ENCODE results near the gene SLC16A4. TPM values are rescaled to one million over a fixed set of nuclear protein-coding genes. Genes with fewer than 3 reads are reported as not detected.

Gene SLC16A4
- polyA plus RNA-seq, 1 donor = 47.1 TPM

DNA sequence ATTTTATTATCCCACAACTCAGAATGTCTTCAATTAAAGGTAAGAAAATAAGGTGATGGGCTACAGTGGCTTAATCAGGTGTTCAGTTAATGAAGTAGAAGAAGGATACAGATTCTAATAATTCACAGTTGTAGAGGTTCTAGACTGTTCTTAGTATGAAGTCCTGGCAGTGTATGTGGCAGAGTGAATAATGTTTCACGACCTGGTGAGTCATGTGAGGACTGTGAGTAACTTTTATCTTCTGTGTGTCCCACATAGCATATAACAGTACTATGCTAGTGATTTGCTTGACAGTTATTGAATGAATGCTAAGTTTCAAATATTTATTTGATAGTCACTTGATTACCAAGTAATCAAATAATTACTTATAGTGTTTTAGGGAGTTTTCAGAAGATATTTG lies 20.0 kb downstream of the SLC16A4 start:
- Histone ChIP-seq H3K9me3 (ENCODE audit: control insufficient read depth, low read depth, low read length) (no peaks in the 10 kb centered on the region), H3K36me3 (ENCODE audit: control insufficient read depth, insufficient read depth, low read length) (peaks cover 45% of the 10 kb centered on the region), H3K4me1 (ENCODE audit: control insufficient read depth, insufficient read depth, low read length) (no peaks in the 10 kb centered on the region), H3K27me3 (ENCODE audit: control insufficient read depth, insufficient read depth, low read length) (no peaks in the 10 kb centered on the region), H3K4me3 (ENCODE audit: low read length) (no peak overlapping the region), H3K27ac (ENCODE audit: low read length) (no peak overlapping the region)
- peak in 1 of 2 donors; percentile 18 for DNase-seq
- WGBS (ENCODE audit: insufficient coverage, low lambda C conversion rate) = no CpG with 5 or more reads among the region's 1 CpG

DNA sequence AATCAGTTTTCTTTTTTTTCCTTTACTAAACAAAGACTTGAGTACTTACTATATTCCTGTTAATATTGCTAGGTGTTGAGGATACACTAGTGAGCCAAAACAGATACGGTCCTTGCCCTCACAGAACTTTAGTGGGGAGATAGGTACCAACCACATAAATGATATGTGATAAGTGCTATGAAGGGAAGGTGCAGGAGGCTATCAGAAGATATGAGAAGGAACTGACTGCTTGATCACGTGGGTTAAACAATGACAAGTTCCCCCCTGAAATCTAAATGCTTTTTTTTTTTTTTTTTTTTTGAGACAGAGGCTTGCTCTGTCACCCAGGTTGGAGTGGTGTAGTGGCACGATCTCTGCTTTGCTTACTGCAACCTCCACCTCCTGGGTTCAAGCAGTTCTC lies 26.6 kb downstream of the SLC16A4 start:
- no peaks in the 10 kb centered on the region for H3K9me3 ChIP-seq (ENCODE audit: control insufficient read depth, low read depth, low read length)
- H3K4me1 ChIP-seq (ENCODE audit: control insufficient read depth, insufficient read depth, low read length) = no peaks in the 10 kb centered on the region
- peaks cover 29% of the 10 kb centered on the region for H3K36me3 ChIP-seq (ENCODE audit: control insufficient read depth, insufficient read depth, low read length)
- no peak overlapping the region for H3K4me3 ChIP-seq (ENCODE audit: low read length)
- no peak for DNase-seq
- WGBS (ENCODE audit: insufficient coverage, low lambda C conversion rate) = no CpG with 5 or more reads among the region's 3 CpGs
- H3K27me3 ChIP-seq (ENCODE audit: control insufficient read depth, insufficient read depth, low read length) = no peaks in the 10 kb centered on the region
- no peak overlapping the region for H3K27ac ChIP-seq (ENCODE audit: low read length)

DNA sequence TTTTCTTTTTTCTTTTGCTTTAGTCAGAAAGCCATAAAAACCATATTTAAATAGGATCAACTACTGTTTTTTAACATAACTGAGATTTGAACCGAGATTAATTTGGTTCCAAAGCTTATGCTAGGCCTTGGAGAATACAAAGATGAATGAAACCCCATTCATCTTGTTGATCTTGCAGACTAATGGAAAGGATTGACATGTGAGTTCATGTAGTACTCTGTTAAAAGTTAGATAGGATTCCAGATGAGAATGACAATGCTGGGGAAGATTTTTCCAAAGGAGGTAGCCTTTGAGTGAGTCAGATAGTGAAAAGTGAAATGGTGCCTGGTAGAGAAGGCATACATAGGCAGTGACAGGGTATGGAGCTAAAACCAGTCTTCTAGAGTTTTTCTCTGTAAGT lies 29.0 kb downstream of the SLC16A4 start:
- H3K36me3 ChIP-seq (ENCODE audit: control insufficient read depth, insufficient read depth, low read length) = peaks cover 18% of the 10 kb centered on the region
- no peaks in the 10 kb centered on the region for H3K9me3 ChIP-seq (ENCODE audit: control insufficient read depth, low read depth, low read length)
- H3K4me3 ChIP-seq (ENCODE audit: low read length) = no peak overlapping the region
- H3K27me3 ChIP-seq (ENCODE audit: control insufficient read depth, insufficient read depth, low read length) = no peaks in the 10 kb centered on the region
- no peak overlapping the region for H3K27ac ChIP-seq (ENCODE audit: low read length)
- no CpG with 5 or more reads among the region's 1 CpG for WGBS (ENCODE audit: insufficient coverage, low lambda C conversion rate)
- no peak for DNase-seq
- no peaks in the 10 kb centered on the region for H3K4me1 ChIP-seq (ENCODE audit: control insufficient read depth, insufficient read depth, low read length)

DNA sequence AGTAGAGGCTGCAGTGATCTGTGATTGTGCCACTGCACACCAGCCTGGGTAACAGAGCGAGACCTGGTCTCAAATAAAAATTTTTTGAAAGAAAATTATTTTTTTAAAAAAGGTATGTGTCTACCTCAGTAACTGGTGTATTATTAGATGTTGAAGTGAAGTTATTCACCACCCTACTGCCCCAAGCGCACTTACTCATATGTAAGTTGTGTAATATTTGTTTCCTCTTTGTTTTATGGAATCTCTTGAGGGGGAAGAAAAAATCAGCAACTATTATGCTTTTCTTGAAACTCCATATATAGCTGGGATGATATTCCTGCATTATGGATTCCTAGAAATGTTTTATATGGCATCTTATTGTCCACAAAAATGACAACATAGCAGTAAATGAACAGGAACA lies 30.4 kb downstream of the SLC16A4 start:
- no peak for DNase-seq
- no peak overlapping the region for H3K27ac ChIP-seq (ENCODE audit: low read length)
- no peaks in the 10 kb centered on the region for H3K9me3 ChIP-seq (ENCODE audit: control insufficient read depth, low read depth, low read length)
- H3K4me3 ChIP-seq (ENCODE audit: low read length) = no peak overlapping the region
- H3K4me1 ChIP-seq (ENCODE audit: control insufficient read depth, insufficient read depth, low read length) = no peaks in the 10 kb centered on the region
- no CpG with 5 or more reads among the region's 2 CpGs for WGBS (ENCODE audit: insufficient coverage, low lambda C conversion rate)
- peaks cover 17% of the 10 kb centered on the region for H3K36me3 ChIP-seq (ENCODE audit: control insufficient read depth, insufficient read depth, low read length)
- H3K27me3 ChIP-seq (ENCODE audit: control insufficient read depth, insufficient read depth, low read length) = no peaks in the 10 kb centered on the region

DNA sequence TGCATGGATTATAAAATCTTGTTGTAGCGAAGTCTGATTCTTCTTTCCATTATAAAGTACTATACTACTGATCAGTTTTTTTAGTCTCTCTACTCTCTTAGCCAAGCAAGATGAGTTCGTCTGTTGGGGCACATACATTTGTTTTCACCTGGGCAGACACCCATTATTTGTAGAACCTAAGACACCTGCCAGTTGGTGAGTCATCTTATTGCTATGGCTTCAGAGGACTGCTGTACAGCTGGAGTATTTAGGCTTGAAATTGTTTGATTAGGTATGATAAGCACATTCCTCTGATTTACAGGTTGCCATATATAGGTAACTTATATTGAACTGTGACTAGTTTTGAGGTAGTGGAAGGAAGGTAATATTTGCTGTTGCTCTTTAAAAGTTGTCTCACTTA lies 34.4 kb downstream of the SLC16A4 start:
- Histone ChIP-seq H3K27ac (ENCODE audit: low read length) (no peak overlapping the region), H3K27me3 (ENCODE audit: control insufficient read depth, insufficient read depth, low read length) (no peaks in the 10 kb centered on the region), H3K4me3 (ENCODE audit: low read length) (no peak overlapping the region), H3K9me3 (ENCODE audit: control insufficient read depth, low read depth, low read length) (no peaks in the 10 kb centered on the region), H3K4me1 (ENCODE audit: control insufficient read depth, insufficient read depth, low read length) (no peaks in the 10 kb centered on the region), H3K36me3 (ENCODE audit: control insufficient read depth, insufficient read depth, low read length) (peaks cover 6% of the 10 kb centered on the region)
- 100% methylated on average over 1 of the region's 2 CpGs for WGBS (ENCODE audit: insufficient coverage, low lambda C conversion rate)
- no peak for DNase-seq

DNA sequence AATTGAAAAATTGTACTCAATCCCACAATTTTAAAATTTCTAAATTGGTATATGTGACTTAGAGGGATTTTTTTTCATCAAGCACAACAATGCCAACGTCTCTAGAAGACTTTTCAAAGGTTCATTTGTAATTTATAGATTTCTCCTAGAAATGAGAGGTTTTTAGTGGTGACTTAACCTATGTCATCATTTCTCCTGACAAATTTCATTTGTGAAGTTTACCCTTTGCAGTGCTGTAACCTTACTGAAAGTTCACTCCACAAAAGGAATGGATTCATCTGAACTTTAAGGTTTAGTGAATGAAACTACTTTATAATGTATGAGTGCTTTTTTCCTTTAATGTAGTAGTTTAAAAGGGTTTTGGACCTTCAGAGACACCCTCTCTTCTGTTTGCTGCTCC lies 35.5 kb downstream of the SLC16A4 start:
- Histone ChIP-seq H3K27me3 (ENCODE audit: control insufficient read depth, insufficient read depth, low read length) (no peaks in the 10 kb centered on the region), H3K9me3 (ENCODE audit: control insufficient read depth, low read depth, low read length) (no peaks in the 10 kb centered on the region), H3K4me1 (ENCODE audit: control insufficient read depth, insufficient read depth, low read length) (no peaks in the 10 kb centered on the region), H3K36me3 (ENCODE audit: control insufficient read depth, insufficient read depth, low read length) (peaks cover 6% of the 10 kb centered on the region), H3K27ac (ENCODE audit: low read length) (no peak overlapping the region), H3K4me3 (ENCODE audit: low read length) (no peak overlapping the region)
- DNase-seq = no peak
- 83% methylated on average over 1 of the region's 1 CpG for WGBS (ENCODE audit: insufficient coverage, low lambda C conversion rate)

DNA sequence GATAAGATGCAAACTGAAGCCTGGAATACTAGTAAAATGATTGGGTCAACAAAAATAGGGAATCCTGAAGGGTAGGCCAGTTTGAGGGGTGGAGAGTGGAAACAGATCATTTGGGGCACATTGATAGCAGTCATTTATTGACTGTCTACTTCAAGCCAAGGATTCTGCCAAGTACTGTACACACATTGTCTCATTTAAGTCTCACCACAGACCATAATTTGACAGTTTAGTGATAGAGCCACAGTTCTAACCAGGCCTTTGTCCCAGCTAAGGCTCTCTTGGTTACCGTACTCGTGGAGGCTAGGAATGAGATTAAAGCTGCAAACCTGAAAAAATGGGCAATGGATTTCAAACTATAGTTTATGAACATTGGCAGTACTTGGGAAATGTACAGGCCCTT lies 40.5 kb downstream of the SLC16A4 start:
- DNase-seq = no peak
- WGBS (ENCODE audit: insufficient coverage, low lambda C conversion rate) = no CpG with 5 or more reads among the region's 2 CpGs
- Histone ChIP-seq H3K27ac (ENCODE audit: low read length) (no peak overlapping the region), H3K27me3 (ENCODE audit: control insufficient read depth, insufficient read depth, low read length) (no peaks in the 10 kb centered on the region), H3K4me3 (ENCODE audit: low read length) (no peak overlapping the region), H3K9me3 (ENCODE audit: control insufficient read depth, low read depth, low read length) (no peaks in the 10 kb centered on the region), H3K36me3 (ENCODE audit: control insufficient read depth, insufficient read depth, low read length) (peaks cover 8% of the 10 kb centered on the region), H3K4me1 (ENCODE audit: control insufficient read depth, insufficient read depth, low read length) (no peaks in the 10 kb centered on the region)

DNA sequence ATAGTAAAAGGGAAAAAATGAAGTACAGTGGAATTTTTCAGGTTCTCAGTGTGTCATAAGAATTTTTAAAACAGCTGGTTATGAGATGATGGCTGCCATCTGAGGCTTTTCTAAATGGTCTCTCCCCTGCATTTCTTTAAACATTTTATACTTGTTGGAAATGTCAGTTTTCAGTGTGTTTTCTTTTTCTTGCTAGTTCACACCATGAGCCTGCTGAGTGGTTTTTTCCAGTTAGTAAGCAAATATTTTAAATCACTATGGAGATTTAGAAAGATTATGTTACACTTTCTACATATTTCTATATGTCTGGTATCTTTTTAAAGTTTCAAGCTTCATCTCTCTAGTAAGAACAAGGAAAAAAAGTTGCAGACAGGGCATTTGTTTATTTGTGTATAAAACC lies 42.1 kb downstream of the SLC16A4 start:
- DNase-seq = no peak
- Histone ChIP-seq H3K27ac (ENCODE audit: low read length) (no peak overlapping the region), H3K9me3 (ENCODE audit: control insufficient read depth, low read depth, low read length) (no peaks in the 10 kb centered on the region), H3K36me3 (ENCODE audit: control insufficient read depth, insufficient read depth, low read length) (peaks cover 8% of the 10 kb centered on the region), H3K4me3 (ENCODE audit: low read length) (no peak overlapping the region), H3K27me3 (ENCODE audit: control insufficient read depth, insufficient read depth, low read length) (no peaks in the 10 kb centered on the region), H3K4me1 (ENCODE audit: control insufficient read depth, insufficient read depth, low read length) (peaks cover 3% of the 10 kb centered on the region)

DNA sequence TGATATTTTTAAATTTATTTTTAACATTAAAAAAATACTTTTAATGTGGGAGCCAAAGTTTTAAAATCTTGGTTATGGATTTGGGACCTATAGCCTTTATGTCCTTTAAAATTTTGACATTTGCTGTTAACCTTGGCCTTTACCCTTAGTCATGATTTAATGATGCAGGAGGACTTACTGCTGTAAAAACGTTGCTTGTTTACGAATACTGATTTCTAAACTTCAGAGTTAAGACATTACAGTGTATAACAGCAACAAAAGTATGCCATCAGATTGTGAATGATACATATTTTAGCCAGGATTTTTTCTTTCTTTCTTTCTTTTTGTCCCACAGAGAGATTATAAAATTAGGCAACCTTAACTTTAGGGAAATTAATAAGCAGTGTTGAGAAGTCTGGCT lies 42.8 kb downstream of the SLC16A4 start:
- peaks cover 3% of the 10 kb centered on the region for H3K4me1 ChIP-seq (ENCODE audit: control insufficient read depth, insufficient read depth, low read length)
- WGBS (ENCODE audit: insufficient coverage, low lambda C conversion rate) = no CpG with 5 or more reads among the region's 2 CpGs
- peaks cover 8% of the 10 kb centered on the region for H3K36me3 ChIP-seq (ENCODE audit: control insufficient read depth, insufficient read depth, low read length)
- H3K9me3 ChIP-seq (ENCODE audit: control insufficient read depth, low read depth, low read length) = no peaks in the 10 kb centered on the region
- no peak overlapping the region for H3K4me3 ChIP-seq (ENCODE audit: low read length)
- no peak overlapping the region for H3K27ac ChIP-seq (ENCODE audit: low read length)
- H3K27me3 ChIP-seq (ENCODE audit: control insufficient read depth, insufficient read depth, low read length) = no peaks in the 10 kb centered on the region
- DNase-seq = no peak

DNA sequence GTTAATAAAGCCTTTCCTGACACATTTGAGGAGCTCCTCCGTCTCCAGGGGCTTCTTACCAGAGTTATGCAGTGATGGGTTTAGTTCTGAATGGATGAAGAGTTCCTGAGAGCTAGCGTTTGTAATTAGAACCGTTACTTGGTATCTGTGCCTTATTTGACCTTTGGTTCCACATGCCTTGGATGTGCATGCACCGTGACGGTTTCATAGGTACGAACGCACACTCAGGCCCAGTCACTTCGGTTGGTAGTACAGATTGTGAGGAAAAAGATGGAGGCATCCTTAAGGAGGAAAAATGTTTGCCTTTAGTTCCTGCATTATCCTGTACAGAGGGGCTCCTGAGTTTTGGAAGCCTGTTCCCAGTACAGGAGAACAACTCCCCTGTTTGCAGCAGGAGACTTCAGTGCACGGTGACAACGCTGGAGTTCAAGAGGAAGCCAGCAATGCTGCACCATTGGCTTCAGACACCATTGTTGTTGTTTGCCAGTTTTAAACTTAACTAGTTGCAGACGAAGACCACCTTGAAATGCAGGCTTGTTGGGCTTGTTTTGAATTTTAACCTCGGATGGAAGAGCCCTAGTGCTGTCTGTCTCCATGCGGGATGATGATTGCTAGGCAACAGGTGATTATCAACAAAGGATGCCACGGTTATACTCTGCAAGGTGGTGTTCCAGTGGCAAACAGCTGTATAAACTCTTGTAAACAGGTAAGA lies 43.5 kb downstream of the SLC16A4 start:
- Histone ChIP-seq H3K4me3 (ENCODE audit: low read length) (no peak overlapping the region), H3K27ac (ENCODE audit: low read length) (no peak overlapping the region), H3K4me1 (ENCODE audit: control insufficient read depth, insufficient read depth, low read length) (peaks cover 6% of the 10 kb centered on the region), H3K27me3 (ENCODE audit: control insufficient read depth, insufficient read depth, low read length) (no peaks in the 10 kb centered on the region), H3K9me3 (ENCODE audit: control insufficient read depth, low read depth, low read length) (no peaks in the 10 kb centered on the region), H3K36me3 (ENCODE audit: control insufficient read depth, insufficient read depth, low read length) (peaks cover 8% of the 10 kb centered on the region)
- no peak for DNase-seq
- WGBS (ENCODE audit: insufficient coverage, low lambda C conversion rate) = 80% methylated on average over 1 of the region's 14 CpGs

DNA sequence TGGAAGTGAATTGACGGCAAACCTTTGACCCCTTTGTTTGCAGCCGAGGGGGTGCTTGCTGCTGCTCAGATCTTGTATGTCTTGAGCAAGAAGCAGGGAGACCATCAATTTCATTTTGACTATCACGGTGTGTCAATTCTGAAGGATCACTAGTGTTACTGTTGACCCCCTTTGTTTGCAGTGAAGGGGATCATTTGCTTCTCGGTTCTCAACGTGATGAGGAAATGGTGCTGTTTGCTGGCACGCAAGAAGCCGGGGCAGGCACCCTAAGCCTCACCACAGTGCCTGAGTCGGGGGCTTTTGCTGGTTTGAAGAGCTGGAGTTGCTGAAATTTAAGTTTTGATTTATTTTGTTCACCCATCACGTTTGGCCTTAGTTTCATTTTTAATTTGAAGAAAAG lies 44.1 kb downstream of the SLC16A4 start:
- 22% methylated on average over 1 of the region's 9 CpGs for WGBS (ENCODE audit: insufficient coverage, low lambda C conversion rate)
- peaks cover 9% of the 10 kb centered on the region for H3K4me1 ChIP-seq (ENCODE audit: control insufficient read depth, insufficient read depth, low read length)

More for the DNA sequence above, 44.1 kb downstream of the SLC16A4 start:
- Histone ChIP-seq H3K9me3 (ENCODE audit: control insufficient read depth, low read depth, low read length) (no peaks in the 10 kb centered on the region), H3K4me3 (ENCODE audit: low read length) (no peak overlapping the region), H3K27ac (ENCODE audit: low read length) (no peak overlapping the region), H3K36me3 (ENCODE audit: control insufficient read depth, insufficient read depth, low read length) (peaks cover 12% of the 10 kb centered on the region), H3K27me3 (ENCODE audit: control insufficient read depth, insufficient read depth, low read length) (no peaks in the 10 kb centered on the region)
- DNase-seq = no peak
